ENCODE results near the gene SMIM33.

DNA sequence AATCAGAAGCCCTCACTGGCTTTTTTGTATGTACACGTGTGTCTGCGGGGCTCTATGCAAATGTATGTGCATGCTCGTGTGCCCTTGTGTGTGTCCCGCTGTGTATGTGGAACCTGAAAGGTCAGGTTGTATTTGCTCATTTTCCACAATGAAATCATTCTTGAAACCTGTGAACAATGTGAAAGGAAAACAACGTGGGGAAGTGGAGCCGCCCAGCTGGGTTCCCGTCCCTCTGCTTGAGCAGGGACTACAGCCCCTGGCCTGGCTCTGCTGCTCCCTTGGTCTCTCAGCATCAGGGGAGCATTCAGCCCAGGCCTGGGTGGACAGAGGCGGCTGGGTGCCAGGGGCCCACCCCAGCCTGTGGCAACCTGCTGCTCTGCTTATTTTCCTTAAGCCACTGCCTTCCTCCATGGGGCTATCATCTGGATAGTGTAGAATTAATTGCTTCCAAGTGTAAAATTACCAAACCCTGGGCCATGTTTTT is 11.3 kb upstream of the SMIM33 start:
- TF ChIP-seq CTCF (IDR thresholded peaks at IDR 0.05; ENCODE audit: low read depth, low read length), result no peak
- TF ChIP-seq, protein P1, sequence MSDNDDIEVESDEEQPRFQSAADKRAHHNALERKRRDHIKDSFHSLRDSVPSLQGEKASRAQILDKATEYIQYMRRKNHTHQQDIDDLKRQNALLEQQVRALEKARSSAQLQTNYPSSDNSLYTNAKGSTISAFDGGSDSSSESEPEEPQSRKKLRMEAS (IDR thresholded peaks at IDR 0.05; ENCODE audit: low read depth, low read length), result no peak
- no peak for TF ChIP-seq MYC (IDR thresholded peaks at IDR 0.05; ENCODE audit: low read depth, low read length)
